Mucosa of stomach (tissue), 1 donor: Measurements from ENCODE around the gene RPS27.
"Not testable (repeated sequence)": the region's sequence is repeated elsewhere in the genome, so short reads cannot be mapped to it uniquely, and the experiment has no call there.

Experiments used
- H3K27me3 ChIP-seq: one replicate; pipeline ENCODE4 v1.7.0; 2013; ENCODE audit warnings: mild to moderate bottlenecking, low read length; ENCODE audit not compliant: control insufficient read depth, insufficient read depth
- H3K36me3 ChIP-seq: one replicate; pipeline ENCODE4 v1.7.0; 2013; ENCODE audit warnings: low read length; ENCODE audit not compliant: control insufficient read depth, insufficient read depth
- H3K4me1 ChIP-seq: one replicate; pipeline ENCODE4 v1.7.0; 2013; ENCODE audit warnings: mild to moderate bottlenecking, low read length; ENCODE audit not compliant: control insufficient read depth, insufficient read depth
- H3K4me3 ChIP-seq: one replicate; pipeline ENCODE4 v1.7.0; 2013; ENCODE audit warnings: low read length
- H3K9ac ChIP-seq: one replicate; pipeline ENCODE4 v1.7.0; 2013; ENCODE audit warnings: mild to moderate bottlenecking, low read length, moderate library complexity
- H3K9me3 ChIP-seq: one replicate; pipeline ENCODE4 v1.7.0; 2013; ENCODE audit warnings: mild to moderate bottlenecking, low read length, moderate library complexity; ENCODE audit not compliant: control insufficient read depth
- donor health status: Pancreatic carcinoma.

Gene RPS27

GRCh38 chr1:154006136-154006535 lies 15.6 kb downstream of the RPS27 start:
- no peak overlapping the region for H3K4me3 ChIP-seq
- no peaks in the 10 kb centered on the region for H3K36me3 ChIP-seq
- H3K4me1 ChIP-seq, result peaks cover 6% of the 10 kb centered on the region
- no peaks in the 10 kb centered on the region for H3K27me3 ChIP-seq
- no peak overlapping the region for H3K9ac ChIP-seq
- H3K9me3 ChIP-seq, result no peaks in the 10 kb centered on the region

GRCh38 chr1:154012129-154012528 lies 21.6 kb downstream of the RPS27 start:
- Histone ChIP-seq H3K36me3 (no peaks in the 10 kb centered on the region), H3K4me3 (no peak overlapping the region)

GRCh38 chr1:154012543-154012942 lies 22.0 kb downstream of the RPS27 start:
- H3K9me3 ChIP-seq, H3K27me3 ChIP-seq, H3K4me1 ChIP-seq, H3K9ac ChIP-seq, H3K36me3 ChIP-seq, H3K4me3 ChIP-seq: not testable (repeated sequence)

More at GRCh38 chr1:154012129-154012528, 21.6 kb downstream of the RPS27 start:
- H3K9ac ChIP-seq, result no peak overlapping the region
- H3K4me1 ChIP-seq, result peaks cover 4% of the 10 kb centered on the region
- no peaks in the 10 kb centered on the region for H3K27me3 ChIP-seq
- no peaks in the 10 kb centered on the region for H3K9me3 ChIP-seq

DNA sequence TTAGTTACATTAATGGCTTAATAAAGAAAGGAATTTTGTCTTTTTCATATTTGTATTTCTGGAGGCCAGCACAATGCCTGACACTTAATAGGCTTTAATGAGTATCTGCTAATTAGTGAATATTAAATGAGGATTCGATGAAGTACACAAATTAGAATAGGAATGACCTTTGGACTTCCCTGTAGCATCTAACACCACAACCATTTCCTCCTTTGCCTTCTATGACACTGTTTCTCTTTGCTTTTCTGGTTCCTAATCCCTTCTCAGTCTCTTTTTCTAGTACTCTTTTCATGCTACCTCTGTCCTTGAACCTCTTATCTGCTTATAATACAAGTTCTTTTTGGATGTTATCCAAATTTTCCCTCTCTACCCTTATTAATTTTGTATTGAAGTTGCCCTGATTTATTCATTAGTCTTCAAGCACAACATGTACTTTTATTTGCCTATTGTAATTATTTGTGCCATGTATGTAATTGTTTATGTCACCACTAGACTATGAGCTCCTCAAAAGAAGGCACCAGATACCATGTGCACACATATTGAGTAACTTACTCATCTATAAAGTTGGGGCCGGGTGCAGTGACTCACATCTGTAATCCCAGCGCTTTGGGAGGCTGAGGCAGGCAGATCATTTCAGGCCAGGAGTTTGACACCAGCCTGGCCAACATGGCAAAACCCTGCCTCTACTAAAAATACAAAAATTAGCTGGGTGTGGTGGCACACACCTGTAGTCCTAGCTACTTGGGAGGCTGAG lies 23.8 kb downstream of the RPS27 start:
- Histone ChIP-seq H3K4me1 (peaks cover 4% of the 10 kb centered on the region), H3K36me3 (no peaks in the 10 kb centered on the region), H3K27me3 (no peaks in the 10 kb centered on the region), H3K4me3 (no peak overlapping the region), H3K9me3 (no peaks in the 10 kb centered on the region), H3K9ac (no peak overlapping the region)

- no peaks in the 10 kb centered on the region for H3K36me3 ChIP-seq
These were observed 28.7 kb downstream of the RPS27 start for GRCh38 chr1:154019269-154019668.

DNA sequence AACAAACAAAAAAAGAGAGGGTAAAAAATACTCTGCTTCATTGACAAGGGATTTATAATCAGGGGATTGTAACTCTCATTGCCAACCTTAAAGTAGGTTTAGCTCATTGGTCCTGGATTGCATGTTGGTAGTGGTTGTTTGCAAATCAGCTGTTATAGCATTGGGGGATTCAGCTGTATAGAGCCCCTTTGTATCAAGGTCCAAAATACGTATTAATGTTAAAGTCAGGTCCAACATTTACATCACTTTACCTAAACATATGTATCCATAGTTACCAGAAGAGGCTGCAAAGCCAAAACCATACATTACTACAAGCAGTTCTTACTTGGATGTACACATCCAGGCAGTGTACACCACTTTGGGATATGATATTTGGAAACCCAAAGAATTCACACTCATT lies 29.4 kb downstream of the RPS27 start:
- H3K27me3 ChIP-seq, result no peaks in the 10 kb centered on the region
- H3K36me3 ChIP-seq, result no peaks in the 10 kb centered on the region
- H3K9me3 ChIP-seq, result no peaks in the 10 kb centered on the region
- H3K9ac ChIP-seq, result no peak overlapping the region
- no peak overlapping the region for H3K4me3 ChIP-seq
- no peaks in the 10 kb centered on the region for H3K4me1 ChIP-seq

More at GRCh38 chr1:154019269-154019668, 28.7 kb downstream of the RPS27 start:
- H3K9me3 ChIP-seq, result no peaks in the 10 kb centered on the region
- peaks cover 4% of the 10 kb centered on the region for H3K4me1 ChIP-seq
- no peak overlapping the region for H3K4me3 ChIP-seq
- no peaks in the 10 kb centered on the region for H3K27me3 ChIP-seq
- H3K9ac ChIP-seq, result no peak overlapping the region

DNA sequence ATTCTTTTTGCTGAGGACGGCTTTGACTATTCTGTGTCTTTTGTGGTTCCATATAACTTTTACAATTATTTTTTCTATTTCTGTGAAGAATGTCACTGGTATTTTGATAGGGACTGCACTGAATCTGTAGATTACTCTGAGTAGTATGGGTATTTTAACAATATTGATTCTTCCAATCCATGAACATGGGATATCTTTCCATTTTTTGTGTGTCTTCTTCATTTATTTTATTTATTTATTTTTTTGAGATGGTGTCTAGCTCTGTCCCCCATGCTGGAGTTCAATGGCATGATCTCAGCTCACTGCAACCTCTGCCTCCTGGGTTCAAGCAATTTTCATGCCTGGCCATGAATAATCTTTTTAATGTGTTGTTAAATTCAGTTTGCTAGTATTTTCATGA lies 43.1 kb downstream of the RPS27 start:
- not testable (repeated sequence) for H3K9ac ChIP-seq, H3K27me3 ChIP-seq, H3K9me3 ChIP-seq, H3K36me3 ChIP-seq, H3K4me3 ChIP-seq, H3K4me1 ChIP-seq
